ENCODE measurements around the gene NDUFB6.

Gene NDUFB6

DNA sequence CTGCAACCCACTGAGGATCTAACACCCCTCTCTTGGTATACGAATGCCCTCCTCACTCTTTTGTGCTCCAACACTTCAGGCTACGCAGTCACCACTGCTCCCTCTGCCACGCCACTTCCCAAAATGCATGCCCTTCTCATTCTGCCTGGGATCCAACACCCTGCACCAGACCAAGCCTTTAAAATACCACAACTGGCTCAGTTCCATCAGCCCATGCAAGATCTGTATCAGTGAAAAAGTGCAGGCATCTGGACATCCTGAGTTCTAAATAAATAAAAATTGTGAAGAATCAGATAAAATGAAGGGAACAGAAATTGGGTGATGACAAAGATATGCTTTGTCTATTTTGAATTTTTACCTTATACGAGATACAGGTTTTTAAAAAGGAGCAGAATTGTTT, 2.7 kb downstream of the NDUFB6 start:
- H3K4me3 ChIP-seq (ENCODE audit: low read length in 2 of 2), result no peak overlapping the region
- H3K4me1 ChIP-seq (ENCODE audit: control insufficient read depth, insufficient read depth, low read length), result peaks cover 8% of the 10 kb centered on the region
- H3K9me3 ChIP-seq (ENCODE audit: control insufficient read depth in 2 of 2, low read length in 2 of 2), result no peaks in the 10 kb centered on the region
- H3K27ac ChIP-seq (ENCODE audit: low read length), result no peak overlapping the region
- H3K36me3 ChIP-seq (ENCODE audit: control insufficient read depth in 2 of 2, insufficient read depth in 2 of 2, low read length in 2 of 2), result peaks cover 13 to 16% of the 10 kb centered on the region in 2 donors
- no peak overlapping the region for H3K9ac ChIP-seq (ENCODE audit: low read length in 2 of 2)
- H3K27me3 ChIP-seq (ENCODE audit: control insufficient read depth in 1 of 2, insufficient read depth in 2 of 2, low read length in 2 of 2), result no peaks in the 10 kb centered on the region

DNA sequence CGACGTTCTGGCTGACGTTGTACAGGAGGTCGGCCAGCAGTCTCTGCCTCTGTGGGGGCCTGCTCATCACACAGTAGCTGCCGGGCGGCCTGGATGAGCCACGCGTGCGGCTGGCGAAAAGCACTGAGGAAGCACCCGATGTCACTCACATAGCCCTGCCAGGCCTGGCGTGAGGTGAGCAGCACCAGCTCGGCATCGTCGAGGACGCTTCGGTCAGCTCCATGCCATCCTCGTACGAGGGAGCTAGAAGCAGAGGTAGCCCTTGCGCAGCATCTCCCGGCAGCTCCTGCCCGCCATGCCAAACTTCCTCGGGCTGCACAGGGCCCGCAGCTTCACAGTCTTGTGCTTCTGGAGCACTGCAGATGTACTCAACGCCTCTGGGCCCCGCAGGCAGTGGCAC, 6.2 kb downstream of the NDUFB6 start:
- Histone ChIP-seq H3K4me3 (ENCODE audit: low read length in 2 of 2) (no peak overlapping the region), H3K36me3 (ENCODE audit: control insufficient read depth in 2 of 2, insufficient read depth in 2 of 2, low read length in 2 of 2) (peaks cover 16 to 20% of the 10 kb centered on the region in 2 donors), H3K4me1 (ENCODE audit: control insufficient read depth, insufficient read depth, low read length) (peaks cover under 1% of the 10 kb centered on the region), H3K27ac (ENCODE audit: low read length) (no peak overlapping the region), H3K9ac (ENCODE audit: low read length in 2 of 2) (no peak overlapping the region), H3K27me3 (ENCODE audit: control insufficient read depth in 1 of 2, insufficient read depth in 2 of 2, low read length in 2 of 2) (no peaks in the 10 kb centered on the region), H3K9me3 (ENCODE audit: control insufficient read depth in 2 of 2, low read length in 2 of 2) (no peaks in the 10 kb centered on the region)

DNA sequence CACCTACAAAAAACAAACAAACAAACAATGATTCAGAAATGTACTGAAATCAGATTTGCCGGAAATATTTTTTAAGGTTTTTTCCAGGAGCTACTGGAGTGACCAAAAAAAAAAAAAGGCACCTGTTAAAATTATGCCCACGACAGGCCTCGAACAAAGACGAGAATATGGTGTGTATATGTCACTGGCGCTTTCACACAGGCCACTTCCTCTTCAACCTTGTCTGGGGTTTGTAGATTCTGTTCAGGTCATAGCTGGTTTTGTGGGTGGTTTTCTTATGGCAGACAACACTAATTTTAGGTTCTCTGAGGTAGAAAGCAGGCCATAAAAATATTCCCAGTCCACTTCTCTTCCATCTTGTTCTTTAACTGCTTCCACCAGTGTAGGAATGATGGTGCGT, 7.0 kb downstream of the NDUFB6 start:
- no peak overlapping the region for H3K27ac ChIP-seq (ENCODE audit: low read length)
- no peaks in the 10 kb centered on the region for H3K27me3 ChIP-seq (ENCODE audit: control insufficient read depth in 1 of 2, insufficient read depth in 2 of 2, low read length in 2 of 2)
- no peaks in the 10 kb centered on the region for H3K9me3 ChIP-seq (ENCODE audit: control insufficient read depth in 2 of 2, low read length in 2 of 2)
- H3K9ac ChIP-seq (ENCODE audit: low read length in 2 of 2), result no peak overlapping the region
- H3K36me3 ChIP-seq (ENCODE audit: control insufficient read depth in 2 of 2, insufficient read depth in 2 of 2, low read length in 2 of 2), result peaks cover 16 to 20% of the 10 kb centered on the region in 2 donors
- H3K4me1 ChIP-seq (ENCODE audit: control insufficient read depth, insufficient read depth, low read length), result no peaks in the 10 kb centered on the region
- H3K4me3 ChIP-seq (ENCODE audit: low read length in 2 of 2), result no peak overlapping the region

- Histone ChIP-seq H3K36me3 (ENCODE audit: control insufficient read depth in 2 of 2, insufficient read depth in 2 of 2, low read length in 2 of 2) (peaks cover 0 to 3% of the 10 kb centered on the region in 2 donors), H3K9ac (ENCODE audit: low read length in 2 of 2) (no peak overlapping the region), H3K27me3 (ENCODE audit: control insufficient read depth in 1 of 2, insufficient read depth in 2 of 2, low read length in 2 of 2) (no peaks in the 10 kb centered on the region), H3K4me3 (ENCODE audit: low read length in 2 of 2) (no peak overlapping the region), H3K9me3 (ENCODE audit: control insufficient read depth in 2 of 2, low read length in 2 of 2) (no peaks in the 10 kb centered on the region), H3K27ac (ENCODE audit: low read length) (no peak overlapping the region), H3K4me1 (ENCODE audit: control insufficient read depth, insufficient read depth, low read length) (no peaks in the 10 kb centered on the region)
These were observed 14.5 kb downstream of the NDUFB6 start for GRCh38 chr9:32558408-32558934.

DNA sequence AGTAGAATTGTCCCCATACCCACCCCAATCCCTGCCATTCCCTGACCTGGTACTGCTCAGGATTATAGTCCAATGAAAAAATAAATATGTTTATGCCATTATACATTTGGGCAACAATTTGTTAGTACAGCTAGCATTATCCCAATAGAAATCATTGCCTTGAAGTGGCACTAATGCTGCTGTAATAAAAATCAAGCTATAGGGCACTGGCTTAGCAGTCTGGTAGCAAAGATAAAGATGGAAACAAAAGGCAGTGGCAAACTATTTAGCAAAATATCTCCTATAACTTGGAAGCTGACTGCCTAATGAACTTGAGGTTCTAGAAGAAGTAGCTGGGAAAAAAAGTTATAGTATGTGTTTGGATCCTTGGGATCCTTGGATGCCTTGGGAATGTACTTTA, 18.4 kb downstream of the NDUFB6 start:
- peaks cover 11% of the 10 kb centered on the region for H3K4me1 ChIP-seq (ENCODE audit: control insufficient read depth, insufficient read depth, low read length)
- no peaks in the 10 kb centered on the region for H3K27me3 ChIP-seq (ENCODE audit: control insufficient read depth in 1 of 2, insufficient read depth in 2 of 2, low read length in 2 of 2)
- H3K4me3 ChIP-seq (ENCODE audit: low read length in 2 of 2), result no peak overlapping the region
- H3K36me3 ChIP-seq (ENCODE audit: control insufficient read depth in 2 of 2, insufficient read depth in 2 of 2, low read length in 2 of 2), result peaks cover 0 to 3% of the 10 kb centered on the region in 2 donors
- H3K9ac ChIP-seq (ENCODE audit: low read length in 2 of 2), result no peak overlapping the region
- H3K9me3 ChIP-seq (ENCODE audit: control insufficient read depth in 2 of 2, low read length in 2 of 2), result no peaks in the 10 kb centered on the region
- no peak overlapping the region for H3K27ac ChIP-seq (ENCODE audit: low read length)

GRCh38 chr9:32554107-32554506, 18.9 kb downstream of the NDUFB6 start:
- Histone ChIP-seq H3K27me3 (ENCODE audit: control insufficient read depth in 1 of 2, insufficient read depth in 2 of 2, low read length in 2 of 2) (no peaks in the 10 kb centered on the region), H3K4me1 (ENCODE audit: control insufficient read depth, insufficient read depth, low read length) (peaks cover 11% of the 10 kb centered on the region), H3K9ac (ENCODE audit: low read length in 2 of 2) (no peak overlapping the region), H3K9me3 (ENCODE audit: control insufficient read depth in 2 of 2, low read length in 2 of 2) (no peaks in the 10 kb centered on the region), H3K4me3 (ENCODE audit: low read length in 2 of 2) (no peak overlapping the region), H3K27ac (ENCODE audit: low read length) (no peak overlapping the region), H3K36me3 (ENCODE audit: control insufficient read depth in 2 of 2, insufficient read depth in 2 of 2, low read length in 2 of 2) (peaks cover 0 to 3% of the 10 kb centered on the region in 2 donors)

- H3K27me3 ChIP-seq (ENCODE audit: control insufficient read depth in 1 of 2, insufficient read depth in 2 of 2, low read length in 2 of 2), result no peaks in the 10 kb centered on the region
- H3K4me1 ChIP-seq (ENCODE audit: control insufficient read depth, insufficient read depth, low read length), result peaks cover 11% of the 10 kb centered on the region
- H3K9me3 ChIP-seq (ENCODE audit: control insufficient read depth in 2 of 2, low read length in 2 of 2), result no peaks in the 10 kb centered on the region
- peak within 1 kb of the TSS; percentile 94 for H3K27ac ChIP-seq (ENCODE audit: low read length)
- peak within 1 kb of the TSS; percentile 75 to 92 for H3K4me3 ChIP-seq (ENCODE audit: low read length in 2 of 2)
- H3K9ac ChIP-seq (ENCODE audit: low read length in 2 of 2), result peak within 1 kb of the TSS; percentile 70 to 90
- H3K36me3 ChIP-seq (ENCODE audit: control insufficient read depth in 2 of 2, insufficient read depth in 2 of 2, low read length in 2 of 2), result peaks cover 0 to 3% of the 10 kb centered on the region in 2 donors
These were observed 20.6 kb downstream of the NDUFB6 start, which contains the start of the genes SMIM27 and TOPORS for GRCh38 chr9:32552172-32552872. TSS of gene SMIM27 (plus strand) at chr9:32552327. CDS start at chr9:32552435, 108 bp downstream. TSS of gene TOPORS (minus strand) at chr9:32552586. CDS start at chr9:32552436, 150 bp downstream.

GRCh38 chr9:32551276-32552051, 21.5 kb downstream of the NDUFB6 start:
- Histone ChIP-seq H3K4me1 (ENCODE audit: control insufficient read depth, insufficient read depth, low read length) (peaks cover 11% of the 10 kb centered on the region), H3K27ac (ENCODE audit: low read length) (peak overlapping the region; percentile 94), H3K27me3 (ENCODE audit: control insufficient read depth in 1 of 2, insufficient read depth in 2 of 2, low read length in 2 of 2) (no peaks in the 10 kb centered on the region), H3K9me3 (ENCODE audit: control insufficient read depth in 2 of 2, low read length in 2 of 2) (no peaks in the 10 kb centered on the region), H3K9ac (ENCODE audit: low read length in 2 of 2) (peak overlapping the region; percentile 70 to 90), H3K4me3 (ENCODE audit: low read length in 2 of 2) (peak overlapping the region; percentile 75 to 92), H3K36me3 (ENCODE audit: control insufficient read depth in 2 of 2, insufficient read depth in 2 of 2, low read length in 2 of 2) (peaks cover 0 to 3% of the 10 kb centered on the region in 2 donors)

- Histone ChIP-seq H3K27ac (ENCODE audit: low read length) (peak overlapping the region; percentile 94), H3K4me3 (ENCODE audit: low read length in 2 of 2) (peak overlapping the region; percentile 75 to 92), H3K36me3 (ENCODE audit: control insufficient read depth in 2 of 2, insufficient read depth in 2 of 2, low read length in 2 of 2) (peaks cover 0 to 3% of the 10 kb centered on the region in 2 donors), H3K4me1 (ENCODE audit: control insufficient read depth, insufficient read depth, low read length) (peaks cover 11% of the 10 kb centered on the region), H3K9ac (ENCODE audit: low read length in 2 of 2) (peak overlapping the region; percentile 70 to 90), H3K9me3 (ENCODE audit: control insufficient read depth in 2 of 2, low read length in 2 of 2) (no peaks in the 10 kb centered on the region), H3K27me3 (ENCODE audit: control insufficient read depth in 1 of 2, insufficient read depth in 2 of 2, low read length in 2 of 2) (no peaks in the 10 kb centered on the region)
These were observed 22.2 kb downstream of the NDUFB6 start for GRCh38 chr9:32550562-32551275.

DNA sequence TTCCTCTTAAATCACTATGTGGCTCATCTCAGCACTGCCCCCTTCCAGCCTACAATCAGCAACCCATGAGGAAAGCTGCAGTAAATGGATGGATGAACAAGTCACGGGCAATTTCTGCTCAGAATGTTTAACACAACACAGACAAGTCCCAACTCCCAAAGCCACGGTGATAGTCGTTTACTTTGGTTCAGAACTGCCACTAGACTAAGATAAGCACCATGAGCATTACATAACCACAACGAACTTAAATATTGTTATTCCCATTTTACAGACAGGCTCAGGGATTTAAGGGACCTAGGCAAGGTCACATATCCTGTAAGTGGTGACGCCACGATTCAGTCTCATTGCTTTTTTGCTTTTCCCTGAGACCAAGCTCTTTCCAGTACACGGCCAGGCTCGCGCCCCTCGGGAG, 22.8 kb downstream of the NDUFB6 start:
- Histone ChIP-seq H3K4me3 (ENCODE audit: low read length in 2 of 2) (peak overlapping the region; percentile 75 to 92), H3K4me1 (ENCODE audit: control insufficient read depth, insufficient read depth, low read length) (peaks cover 11% of the 10 kb centered on the region), H3K9ac (ENCODE audit: low read length in 2 of 2) (peak overlapping the region; percentile 70 to 81), H3K27me3 (ENCODE audit: control insufficient read depth in 1 of 2, insufficient read depth in 2 of 2, low read length in 2 of 2) (no peaks in the 10 kb centered on the region), H3K36me3 (ENCODE audit: control insufficient read depth in 2 of 2, insufficient read depth in 2 of 2, low read length in 2 of 2) (peaks cover 0 to 3% of the 10 kb centered on the region in 2 donors), H3K27ac (ENCODE audit: low read length) (peak overlapping the region; percentile 94), H3K9me3 (ENCODE audit: control insufficient read depth in 2 of 2, low read length in 2 of 2) (no peaks in the 10 kb centered on the region)
